HG03439 (cell line): ENCODE measurements around the gene COA5.

ENCODE experiments used
- ATAC-seq: cut with Tn5 transposase; IDR thresholded peaks from one replicate; pipeline ENCODE4 v1.9.1; 2021; ENCODE audit warnings: mild to moderate bottlenecking, moderate library complexity; ENCODE audit not compliant: unreplicated experiment

COA5 gene

GRCh38 chr2:98554116-98554861 is 54.0 kb downstream of the COA5 start:
- no peak for ATAC-seq

- no peak for ATAC-seq
These were observed 55.7 kb downstream of the COA5 start for GRCh38 chr2:98552499-98553179.

- ATAC-seq: no peak
These were observed 57.0 kb downstream of the COA5 start for GRCh38 chr2:98551316-98551715.

GRCh38 chr2:98550165-98550564 is 58.1 kb downstream of the COA5 start:
- no peak for ATAC-seq
